Measurements from ENCODE around the gene SEMA4G. TPM values are rescaled to one million over a fixed set of nuclear protein-coding genes. Genes with fewer than 3 reads are reported as not detected.

The SEMA4G gene
- total and polyA plus RNA-seq, 2 of the 13 experiments (the other 11 are each of a cell fraction or from before 2014, with no cell fraction given) = 46.2 to 207 TPM

GRCh38 chr10:100998183-100998990 lies 29.1 kb downstream of the SEMA4G start (continued):
- no peak for TF ChIP-seq KIAA2018 (CRISPR knock-in tag; IDR thresholded peaks at IDR 0.05; ENCODE audit: borderline replicate concordance)
- TF ChIP-seq ZNF441 (CRISPR knock-in tag; IDR thresholded peaks at IDR 0.05; ENCODE audit: borderline replicate concordance) = no peak
- TF ChIP-seq ZNF75D (CRISPR knock-in tag; IDR thresholded peaks at IDR 0.05; ENCODE audit: borderline replicate concordance) = no peak
- TF ChIP-seq RBAK (CRISPR knock-in tag; IDR thresholded peaks at IDR 0.05) = no peak
- peak; percentile 7; the same call in 1 of the 2 replicates for TF ChIP-seq PHF20 (CRISPR knock-in tag; IDR thresholded peaks at IDR 0.05)
- 0 out of 2 replicates have a peak, but pooled peaks have one; percentile 41 for TF ChIP-seq HNF1A (IDR thresholded peaks at IDR 0.05; ENCODE audit: low read depth)
- TF ChIP-seq HNF1A (CRISPR knock-in tag; IDR thresholded peaks at IDR 0.05; ENCODE audit: borderline replicate concordance) = no peak
- no peak for TF ChIP-seq ZNF674 (CRISPR knock-in tag; IDR thresholded peaks at IDR 0.05; ENCODE audit: low read depth)
- no peak for TF ChIP-seq CTCF (CRISPR knock-in tag; IDR thresholded peaks at IDR 0.05)
- no peak for TF ChIP-seq ELF3 (CRISPR knock-in tag; IDR thresholded peaks at IDR 0.05)
- 0 out of 2 replicates have a peak, but pooled peaks have one; percentile 48 for TF ChIP-seq ZNF513 (CRISPR knock-in tag; conservative IDR thresholded peaks at IDR 0.05)
- no peak for TF ChIP-seq POLR2A (IDR thresholded peaks at IDR 0.05; ENCODE audit: insufficient read depth in 1 of 2, low read depth in 2 of 2, low read length in 2 of 2)
